ENCODE results near the gene CDH4. TPM values are rescaled to one million over a fixed set of nuclear protein-coding genes. Genes with fewer than 3 reads are reported as not detected.

Gene CDH4
- total and polyA plus RNA-seq, 2 donors (not counting 1 experiment from before 2014, with no cell fraction given) = not detected

- H3K27me3 Mint-ChIP-seq = peaks cover 15% of the 10 kb centered on the region
- H4K20me1 ChIP-seq (ENCODE audit: control insufficient read depth, insufficient read depth, low read length, poor library complexity, severe bottlenecking) = no peaks in the 10 kb centered on the region
- ATAC-seq (ENCODE audit: low read depth) (no peak), DNase-seq (no peak)
- no peaks in the 10 kb centered on the region for H3K36me3 ChIP-seq (replicated peaks in 1 of 2; ENCODE audit: control extremely low read depth in 1 of 2, control insufficient read depth in 1 of 2, extremely low read depth in 1 of 2, insufficient read depth in 2 of 2, low read length in 1 of 2)
- peaks cover 12% of the 10 kb centered on the region for H3K9me3 Mint-ChIP-seq (ENCODE audit: insufficient read depth)
- H3K9ac ChIP-seq (ENCODE audit: low read length) = no peak overlapping the region
- peaks cover 0 to 5% (median 0%) of the 10 kb centered on the region in 4 experiments for H3K27me3 ChIP-seq (replicated peaks in 1 of 4; ENCODE audit: control extremely low read depth in 1 of 4, control insufficient read depth in 3 of 4, insufficient read depth in 4 of 4, low read length in 3 of 4)
- TF ChIP-seq CTCF (IDR thresholded peaks at IDR 0.05) = no peak
- TF ChIP-seq EZH2 (IDR thresholded peaks at IDR 0.05; ENCODE audit: borderline replicate concordance, insufficient read depth, low read depth, low read length, poor library complexity, severe bottlenecking) = no peak
- H3K4me1 Mint-ChIP-seq = peaks cover 3% of the 10 kb centered on the region
- no peak overlapping the region for H3K4me3 Mint-ChIP-seq
- H3K9me3 ChIP-seq (ENCODE audit: control extremely low read depth in 1 of 3, control insufficient read depth in 2 of 3, insufficient read depth in 1 of 3, low read length in 2 of 3) = peaks cover 0 to 4% (median 0%) of the 10 kb centered on the region in 3 donors
- H3K27ac ChIP-seq (ENCODE audit: low read length in 2 of 2) = no peak overlapping the region
- 90% methylated on average over 1 of the region's 1 CpG for WGBS (ENCODE audit: insufficient coverage)
- ChIA-PET POLR2A (no interaction called here), CTCF (no interaction called here)
- H3K79me2 ChIP-seq (ENCODE audit: control insufficient read depth, insufficient read depth, low read length) = no peaks in the 10 kb centered on the region
- no peaks in the 10 kb centered on the region for H3K4me1 ChIP-seq (ENCODE audit: control insufficient read depth in 2 of 2, insufficient read depth in 2 of 2, low read length in 2 of 2)
- intact Hi-C loops (cut with micrococcal nuclease) = no loop called here
- no peak overlapping the region for H2AFZ ChIP-seq (ENCODE audit: insufficient read depth, low read depth, low read length, poor library complexity, severe bottlenecking)
- no peak overlapping the region for H3K4me3 ChIP-seq (ENCODE audit: control extremely low read depth in 1 of 5, extremely low read depth in 1 of 5, insufficient read depth in 1 of 5, low read depth in 2 of 5, low read length in 4 of 5)
- no peak overlapping the region for H3K4me2 ChIP-seq (replicated peaks; ENCODE audit: low read depth, low read length, poor library complexity, severe bottlenecking)
- H3K27ac Mint-ChIP-seq = no peak overlapping the region
Observed at GRCh38 chr20:61889659-61890058, 637.6 kb downstream of the CDH4 start.

DNA sequence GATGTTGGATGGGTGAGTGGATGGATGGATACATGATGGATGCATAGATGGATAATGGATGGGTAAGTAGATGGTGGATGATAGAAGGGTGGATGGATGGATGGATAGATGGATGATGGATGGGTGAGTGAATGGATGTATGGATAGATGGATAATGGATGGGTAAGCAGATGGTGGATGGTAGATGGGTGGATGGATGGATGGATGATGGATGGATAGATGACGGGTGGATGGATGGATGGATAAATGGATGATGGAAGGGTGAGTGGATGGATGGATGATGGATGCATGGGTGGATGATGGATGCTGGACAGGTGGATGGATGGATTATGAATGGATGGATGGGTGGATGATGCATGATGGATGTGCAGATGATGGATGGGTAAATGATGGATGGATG, 638.1 kb downstream of the CDH4 start:
- Histone ChIP-seq H3K27me3 (replicated peaks in 1 of 4; ENCODE audit: control extremely low read depth in 1 of 4, control insufficient read depth in 3 of 4, insufficient read depth in 4 of 4, low read length in 3 of 4) (peaks cover 0 to 5% (median 0%) of the 10 kb centered on the region in 4 experiments), H4K20me1 (ENCODE audit: control insufficient read depth, insufficient read depth, low read length, poor library complexity, severe bottlenecking) (no peaks in the 10 kb centered on the region), H3K4me3 (ENCODE audit: control extremely low read depth in 1 of 5, extremely low read depth in 1 of 5, insufficient read depth in 1 of 5, low read depth in 2 of 5, low read length in 4 of 5) (no peak overlapping the region), H3K4me2 (replicated peaks; ENCODE audit: low read depth, low read length, poor library complexity, severe bottlenecking) (no peak overlapping the region), H3K36me3 (replicated peaks in 1 of 2; ENCODE audit: control extremely low read depth in 1 of 2, control insufficient read depth in 1 of 2, extremely low read depth in 1 of 2, insufficient read depth in 2 of 2, low read length in 1 of 2) (no peaks in the 10 kb centered on the region), H3K79me2 (ENCODE audit: control insufficient read depth, insufficient read depth, low read length) (no peaks in the 10 kb centered on the region), H3K4me1 (ENCODE audit: control insufficient read depth in 2 of 2, insufficient read depth in 2 of 2, low read length in 2 of 2) (no peaks in the 10 kb centered on the region), H3K27ac (ENCODE audit: low read length in 2 of 2) (no peak overlapping the region), H2AFZ (ENCODE audit: insufficient read depth, low read depth, low read length, poor library complexity, severe bottlenecking) (no peak overlapping the region), H3K9ac (ENCODE audit: low read length) (no peak overlapping the region), H3K9me3 (ENCODE audit: control extremely low read depth in 1 of 3, control insufficient read depth in 2 of 3, insufficient read depth in 1 of 3, low read length in 2 of 3) (peaks cover 0 to 4% (median 0%) of the 10 kb centered on the region in 3 donors)
- intact Hi-C loops (cut with micrococcal nuclease) = no loop called here
- Mint-ChIP-seq H3K9me3 (ENCODE audit: insufficient read depth) (peaks cover 12% of the 10 kb centered on the region), H3K4me1 (peaks cover 3% of the 10 kb centered on the region), H3K4me3 (no peak overlapping the region), H3K27ac (no peak overlapping the region), H3K27me3 (peaks cover 13% of the 10 kb centered on the region)
- ChIA-PET POLR2A (no interaction called here), CTCF (no interaction called here)
- 0% methylated on average over 1 of the region's 1 CpG for WGBS (ENCODE audit: insufficient coverage)
- no peak for ATAC-seq (ENCODE audit: low read depth)
- no peak for TF ChIP-seq EZH2 (IDR thresholded peaks at IDR 0.05; ENCODE audit: borderline replicate concordance, insufficient read depth, low read depth, low read length, poor library complexity, severe bottlenecking)
- no peak for TF ChIP-seq CTCF (IDR thresholded peaks at IDR 0.05)
- DNase-seq = no peak

All from B cell (primary cell).